Measurements from ENCODE around the gene MRRF.

- TF ChIP-seq CTCF (conservative IDR thresholded peaks at IDR 0.05; ENCODE audit: low read length) (no peak), EZH2phosphoT487 (IDR thresholded peaks at IDR 0.05; ENCODE audit: borderline replicate concordance) (no peak)
These were observed 48.4 kb upstream of the MRRF start for GRCh38 chr9:122216138-122216797.
